Neural cell (in vitro differentiated cells): ENCODE measurements around the gene TUBGCP2. TPM values are rescaled to one million over a fixed set of nuclear protein-coding genes. Genes with fewer than 3 reads are reported as not detected.

Experiments used
- H2AFZ ChIP-seq: fragments of 200-600, 300-800 bp; sonication (generic), shearing (Covaris generic); 2 replicates; pipeline ENCODE4 v1.6.0; 2014; ENCODE audit warnings: low read depth, mild to moderate bottlenecking, antibody characterized with exemption, low read length, moderate library complexity
- H3F3A ChIP-seq: fragments of 200-600 bp; shearing (Covaris generic); 2 replicates; pipeline ENCODE4 v1.6.1; 2016; ENCODE audit warnings: mild to moderate bottlenecking, moderate library complexity, mixed read lengths, antibody characterized with exemption, low read length; ENCODE audit not compliant: insufficient read depth, poor library complexity, severe bottlenecking
- H3K27ac ChIP-seq: fragments of 200-600, 300-800 bp; sonication (generic), shearing (Covaris generic); 2 replicates; pipeline ENCODE4 v1.5.1; 2014; ENCODE audit warnings: mild to moderate bottlenecking, low read length, moderate library complexity
- H3K27me3 ChIP-seq: fragments of 300-800, 200-600 bp; sonication (generic), shearing (Covaris generic); 2 replicates; pipeline ENCODE4 v1.6.0; 2014; ENCODE audit warnings: mild to moderate bottlenecking, low read depth, low read length, moderate library complexity; ENCODE audit not compliant: insufficient read depth
- H3K36me3 ChIP-seq: fragments of 300-800, 200-600 bp; sonication (generic), shearing (Covaris generic); 2 replicates; pipeline ENCODE4 v1.5.1; 2014; ENCODE audit warnings: mild to moderate bottlenecking, antibody characterized with exemption, low read length, moderate library complexity; ENCODE audit not compliant: insufficient read depth
- H3K4me2 ChIP-seq: fragments of 300-800, 200-600 bp; sonication (generic), shearing (Covaris generic); 2 replicates; pipeline ENCODE4 v1.6.0; 2014; ENCODE audit warnings: mild to moderate bottlenecking, low read length
- H3K4me3 ChIP-seq: fragments of 300-800, 200-600 bp; sonication (generic), shearing (Covaris generic); 2 replicates; pipeline ENCODE4 v1.5.1; 2014; ENCODE audit warnings: mild to moderate bottlenecking, low read length, moderate library complexity
- H3K79me2 ChIP-seq: fragments of 200-600 bp; shearing (Covaris generic); replicated peaks from 2 replicates; pipeline ENCODE4 v1.6.0; 2014; ENCODE audit warnings: mild to moderate bottlenecking, low read length, moderate library complexity; ENCODE audit not compliant: insufficient read depth
- H3K9ac ChIP-seq: fragments of 300-800, 200-600 bp; sonication (generic), shearing (Covaris generic); 2 replicates; pipeline ENCODE4 v1.6.1; 2016; ENCODE audit warnings: mild to moderate bottlenecking, low read length, mixed read lengths
- H3K9me2 ChIP-seq: fragments of 200-600 bp; shearing (Covaris generic); 2 replicates; pipeline ENCODE4 v1.6.1; 2016; ENCODE audit warnings: mild to moderate bottlenecking, low read length, mixed read lengths; ENCODE audit not compliant: insufficient read depth
- H3K9me3 ChIP-seq: fragments of 200-600, 300-800 bp; sonication (generic), shearing (Covaris generic); 2 replicates; pipeline ENCODE4 v1.6.1; 2016; ENCODE audit warnings: mild to moderate bottlenecking, mixed run types, low read length, moderate library complexity, mixed read lengths
- H4K20me1 ChIP-seq: fragments of 200-600 bp; shearing (Covaris generic); 2 replicates; pipeline ENCODE4 v1.6.1; 2016; ENCODE audit warnings: mild to moderate bottlenecking, mixed run types; ENCODE audit not compliant: insufficient read depth
- CTCF ChIP-seq: fragments of 450-650 bp; IDR thresholded peaks from 2 replicates; pipeline ENCODE4 v1.5.1; 2014; ENCODE audit warnings: antibody characterized with exemption, mild to moderate bottlenecking, moderate library complexity; ENCODE audit not compliant: poor library complexity, severe bottlenecking
- EP300 ChIP-seq: fragments of 450-650 bp; conservative IDR thresholded peaks from 2 replicates; pipeline ENCODE4 v1.6.1; 2014; ENCODE audit warnings: antibody characterized with exemption, mild to moderate bottlenecking, moderate library complexity; ENCODE audit not compliant: poor library complexity, severe bottlenecking
- EZH2 ChIP-seq: fragments of 200-600, 300-800 bp; shearing (Covaris generic), sonication (generic); IDR thresholded peaks from 2 replicates; pipeline ENCODE4 v1.6.1; 2014; ENCODE audit warnings: antibody characterized with exemption, low read length, borderline replicate concordance, mild to moderate bottlenecking; ENCODE audit not compliant: insufficient read depth, poor library complexity, severe bottlenecking
- MXI1 ChIP-seq: fragments of 450-650 bp; conservative IDR thresholded peaks from 2 replicates; pipeline ENCODE4 v1.6.1; 2014; ENCODE audit warnings: antibody characterized with exemption, mild to moderate bottlenecking; ENCODE audit not compliant: poor library complexity, severe bottlenecking
- POLR2AphosphoS5 ChIP-seq: IDR thresholded peaks from 2 replicates; pipeline ENCODE4 v1.6.1; 2012
- RAD21 ChIP-seq: fragments of 450-650 bp; conservative IDR thresholded peaks from 2 replicates; pipeline ENCODE4 v1.6.1; 2014; ENCODE audit warnings: antibody characterized with exemption, mild to moderate bottlenecking, moderate library complexity
- REST ChIP-seq: IDR thresholded peaks from 2 replicates; pipeline ENCODE4 v1.6.1; 2012; ENCODE audit warnings: borderline replicate concordance
- SMC3 ChIP-seq: fragments of 450-650 bp; conservative IDR thresholded peaks from 2 replicates; pipeline ENCODE4 v1.6.1; 2014; ENCODE audit warnings: antibody characterized with exemption, mild to moderate bottlenecking, moderate library complexity; ENCODE audit not compliant: poor library complexity
- TAF1 ChIP-seq: IDR thresholded peaks from 2 replicates; pipeline ENCODE4 v1.6.1; 2012; ENCODE audit warnings: low read depth
- polyA plus RNA-seq: library from polyadenylated mRNA; depleted of rRNA; stranded (reverse); fragments of >200 nt; gene quantifications from 2 replicates; pipeline ENCODE4 v1.2.3, GENCODE V29; 2014

The TUBGCP2 gene
- polyA plus RNA-seq, 1 donor from 2014 or later = 34.5 TPM

- Histone ChIP-seq H3K9me2 (no peaks in the 10 kb centered on the region), H3K27me3 (no peaks in the 10 kb centered on the region), H3K36me3 (no peaks in the 10 kb centered on the region), H3K9ac (no peak overlapping the region), H3K9me3 (no peaks in the 10 kb centered on the region), H4K20me1 (no peaks in the 10 kb centered on the region), H3F3A (no peaks in the 10 kb centered on the region), H3K27ac (no peak overlapping the region), H3K79me2 (no peaks in the 10 kb centered on the region), H3K4me2 (no peak overlapping the region), H2AFZ (no peak overlapping the region), H3K4me3 (no peak overlapping the region)
- TF ChIP-seq EZH2 = no peak
- TF ChIP-seq MXI1 = no peak
- TF ChIP-seq REST = no peak
- TF ChIP-seq EP300 = no peak
- TF ChIP-seq POLR2AphosphoS5 = no peak
- no peak for TF ChIP-seq RAD21
- no peak for TF ChIP-seq TAF1
- TF ChIP-seq CTCF = no peak
- TF ChIP-seq SMC3 = no peak
Measured at GRCh38 chr10:133350283-133350949, 41.7 kb upstream of the TUBGCP2 start.

- Histone ChIP-seq H3K9me2 (no peaks in the 10 kb centered on the region), H3K9me3 (no peaks in the 10 kb centered on the region), H3K27me3 (no peaks in the 10 kb centered on the region), H3K9ac (no peak overlapping the region), H3K36me3 (no peaks in the 10 kb centered on the region), H3F3A (no peaks in the 10 kb centered on the region), H3K4me3 (no peak overlapping the region), H4K20me1 (no peaks in the 10 kb centered on the region), H3K4me2 (no peak overlapping the region), H3K27ac (no peak overlapping the region), H3K79me2 (no peaks in the 10 kb centered on the region), H2AFZ (no peak overlapping the region)
- TF ChIP-seq SMC3 = no peak
- TF ChIP-seq MXI1 = no peak
Measured at GRCh38 chr10:133349577-133350011, 40.9 kb upstream of the TUBGCP2 start.
